CD4-positive, alpha-beta T cell (primary cell): ENCODE results near the gene BUB3. TPM values are rescaled to one million over a fixed set of nuclear protein-coding genes. Genes with fewer than 3 reads are reported as not detected.
A peak's percentile ranks its signal among the peaks of the same experiment; 100 is the strongest.

ENCODE experiments used
- ATAC-seq: fragments of 200-7000 bp; cut with Tn5 transposase; one replicate; pipeline ENCODE4 v1.10.0; 2022; ENCODE audit warnings: mild to moderate bottlenecking; ENCODE audit not compliant: poor library complexity
- CTCF ChIA-PET: fragments of 350-600 bp; sonication (Branson Sonifier 250); formaldehyde crosslinking; loops from one replicate; lab custom pipeline; 2021; ENCODE audit warnings: antibody characterized with exemption, inconsistent platforms; lab: Charles Lee
- POLR2A ChIA-PET: fragments of 350-600 bp; sonication (Branson Sonifier 250); formaldehyde crosslinking; loops from one replicate; lab custom pipeline; 2021; ENCODE audit warnings: antibody characterized with exemption, inconsistent platforms; lab: Charles Lee
- DNase-seq, 14 experiments: peaks; one replicate each; pipeline ENCODE4 v3.0.0-alpha.2; 2013 to 2020; ENCODE audit warnings: mixed read lengths in 2 of 14
- H3K27ac ChIP-seq, 2 donors: one replicate each; pipeline versions ENCODE4 v1.5.1 to v1.7.0; 2013; ENCODE audit warnings: low read length in 2 of 2, low read depth in 1 of 2, mild to moderate bottlenecking in 1 of 2
- H3K27me3 ChIP-seq, 2 experiments: 1 replicate in 1 of 2; 2 replicates in 1 of 2; pipeline versions ENCODE4 v1.6.1 to v1.7.0; 2013; ENCODE audit warnings: low read length in 2 of 2, control low read depth in 1 of 2, mild to moderate bottlenecking in 1 of 2, moderate library complexity in 1 of 2; ENCODE audit not compliant: insufficient read depth in 2 of 2, control insufficient read depth in 1 of 2
- H3K36me3 ChIP-seq: one replicate; pipeline ENCODE4 v1.6.1; 2013; ENCODE audit warnings: low read length, control low read depth; ENCODE audit not compliant: insufficient read depth
- H3K4me1 ChIP-seq: one replicate; pipeline ENCODE4 v1.6.1; 2013; ENCODE audit warnings: low read length, control low read depth; ENCODE audit not compliant: insufficient read depth
- H3K4me3 ChIP-seq: one replicate; pipeline ENCODE4 v1.5.1; 2013; ENCODE audit warnings: mild to moderate bottlenecking, low read length, moderate library complexity
- H3K9me3 ChIP-seq, 2 experiments: 1 replicate in 1 of 2; 2 replicates in 1 of 2; pipeline versions ENCODE4 v1.6.1 to v1.7.0; 2013; ENCODE audit warnings: low read length in 2 of 2, mild to moderate bottlenecking in 2 of 2, control low read depth in 1 of 2, moderate library complexity in 1 of 2; ENCODE audit not compliant: control insufficient read depth in 1 of 2, insufficient read depth in 1 of 2
- H3K27ac Mint-ChIP-seq: one replicate; pipeline ENCODE4 v1.8.0; 2020; ENCODE audit warnings: mixed read lengths
- H3K27me3 Mint-ChIP-seq: one replicate; pipeline ENCODE4 v1.8.0; 2021; ENCODE audit warnings: mixed read lengths
- H3K36me3 Mint-ChIP-seq: one replicate; pipeline ENCODE4 v1.8.0; 2021; ENCODE audit warnings: low read depth, mixed read lengths
- H3K4me1 Mint-ChIP-seq: one replicate; pipeline ENCODE4 v1.8.0; 2021; ENCODE audit warnings: low read depth, mixed read lengths
- H3K4me3 Mint-ChIP-seq: one replicate; pipeline ENCODE4 v1.8.0; 2020; ENCODE audit warnings: mild to moderate bottlenecking, mixed read lengths
- H3K9me3 Mint-ChIP-seq: one replicate; pipeline ENCODE4 v1.8.0; 2020; ENCODE audit warnings: mixed read lengths
- intact Hi-C, 2 experiments: fragments of 100-400 bp; cut with DNase I in 1 of 2; cut with micrococcal nuclease in 1 of 2; formaldehyde crosslinking; loops; one replicate each; pipeline versions ENCODE4 v1.15.1 to v1.9.0; 2023 to 2025; cut with DNase I, micrococcal nuclease
- total RNA-seq, 174 experiments: library from RNA in 2 of 174; stranded (reverse) in 2 of 174; gene quantifications; one replicate each; pipeline ENCODE4 v1.2.3 and lab custom pipeline; 2021 to 2026
- TF ChIP-seq, protein P1 (sequence below): fragments of 200-600 bp; IDR thresholded peaks from one replicate; pipeline ENCODE4 v1.8.0; 2022; ENCODE audit warnings: antibody characterized with exemption, mild to moderate bottlenecking

Gene BUB3
- total RNA-seq, 2 experiments from 2014 or later, result 167 to 178 TPM

DNA sequence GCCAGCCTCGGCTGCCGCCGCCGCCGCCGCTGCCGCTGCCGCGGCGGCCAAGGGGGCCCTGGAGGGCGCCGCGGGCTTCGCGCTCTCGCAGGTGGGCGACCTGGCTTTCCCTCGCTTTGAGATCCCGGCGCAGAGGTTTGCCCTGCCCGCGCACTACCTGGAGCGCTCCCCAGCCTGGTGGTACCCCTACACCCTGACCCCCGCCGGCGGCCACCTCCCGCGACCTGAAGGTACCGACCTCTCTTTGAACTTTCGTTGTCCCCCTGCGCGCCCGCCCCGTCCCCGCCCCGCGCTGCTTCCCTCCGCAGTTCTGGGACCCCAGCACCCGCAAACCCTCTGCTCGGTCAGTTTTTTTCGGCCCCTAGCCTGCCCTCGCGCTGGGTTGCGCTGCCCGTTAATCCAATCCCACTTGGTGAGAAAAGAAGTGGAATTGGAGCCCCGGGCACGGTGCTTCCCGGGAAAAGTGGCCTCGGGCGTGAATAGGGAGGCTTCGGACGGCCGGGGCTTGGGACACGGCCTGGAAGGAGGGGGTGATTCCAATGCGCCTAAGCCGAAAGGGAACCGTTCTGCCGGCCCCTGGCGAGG, 17.9 kb upstream of the BUB3 start:
- ChIA-PET CTCF (no interaction called here), POLR2A (no interaction called here)
- Histone ChIP-seq H3K36me3 (no peaks in the 10 kb centered on the region), H3K9me3 (peaks cover 0 to 41% of the 10 kb centered on the region in 2 experiments), H3K4me1 (peaks cover 64% of the 10 kb centered on the region), H3K27me3 (peaks cover 82 to 92% of the 10 kb centered on the region in 2 experiments), H3K27ac (no peak overlapping the region), H3K4me3 (no peak overlapping the region)
- no peaks in the 10 kb centered on the region for H3K36me3 Mint-ChIP-seq
- no peak for DNase-seq
- ATAC-seq, result no peak
- H3K27me3 Mint-ChIP-seq, result peaks cover 90% of the 10 kb centered on the region
- H3K27ac Mint-ChIP-seq, result no peak overlapping the region
- peak overlapping the region; percentile 89 for H3K4me3 Mint-ChIP-seq
- no peaks in the 10 kb centered on the region for H3K9me3 Mint-ChIP-seq
- TF ChIP-seq, protein P1, sequence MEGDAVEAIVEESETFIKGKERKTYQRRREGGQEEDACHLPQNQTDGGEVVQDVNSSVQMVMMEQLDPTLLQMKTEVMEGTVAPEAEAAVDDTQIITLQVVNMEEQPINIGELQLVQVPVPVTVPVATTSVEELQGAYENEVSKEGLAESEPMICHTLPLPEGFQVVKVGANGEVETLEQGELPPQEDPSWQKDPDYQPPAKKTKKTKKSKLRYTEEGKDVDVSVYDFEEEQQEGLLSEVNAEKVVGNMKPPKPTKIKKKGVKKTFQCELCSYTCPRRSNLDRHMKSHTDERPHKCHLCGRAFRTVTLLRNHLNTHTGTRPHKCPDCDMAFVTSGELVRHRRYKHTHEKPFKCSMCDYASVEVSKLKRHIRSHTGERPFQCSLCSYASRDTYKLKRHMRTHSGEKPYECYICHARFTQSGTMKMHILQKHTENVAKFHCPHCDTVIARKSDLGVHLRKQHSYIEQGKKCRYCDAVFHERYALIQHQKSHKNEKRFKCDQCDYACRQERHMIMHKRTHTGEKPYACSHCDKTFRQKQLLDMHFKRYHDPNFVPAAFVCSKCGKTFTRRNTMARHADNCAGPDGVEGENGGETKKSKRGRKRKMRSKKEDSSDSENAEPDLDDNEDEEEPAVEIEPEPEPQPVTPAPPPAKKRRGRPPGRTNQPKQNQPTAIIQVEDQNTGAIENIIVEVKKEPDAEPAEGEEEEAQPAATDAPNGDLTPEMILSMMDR, result no peak
- intact Hi-C loops, result no loop called here
- peaks cover 56% of the 10 kb centered on the region for H3K4me1 Mint-ChIP-seq

GRCh38 chr10:123136806-123137642, 17.2 kb upstream of the BUB3 start:
- Histone ChIP-seq H3K27me3 (peaks cover 84 to 96% of the 10 kb centered on the region in 2 experiments), H3K4me3 (peak overlapping the region; percentile 7), H3K36me3 (no peaks in the 10 kb centered on the region), H3K27ac (no peak overlapping the region), H3K9me3 (peaks cover 0 to 43% of the 10 kb centered on the region in 2 experiments), H3K4me1 (peaks cover 65% of the 10 kb centered on the region)
- peaks cover 63% of the 10 kb centered on the region for H3K4me1 Mint-ChIP-seq
- peaks cover 91% of the 10 kb centered on the region for H3K27me3 Mint-ChIP-seq
- ATAC-seq (no peak), DNase-seq (peak in 3 of 14 experiments; percentile 21 to 43 (median 40))
- TF ChIP-seq, protein P1, result no peak
- POLR2A ChIA-PET, result no interaction called here
- CTCF ChIA-PET, result no interaction called here
- H3K4me3 Mint-ChIP-seq, result peak overlapping the region; percentile 89
- no peaks in the 10 kb centered on the region for H3K9me3 Mint-ChIP-seq
- intact Hi-C loops, result no loop called here
- H3K36me3 Mint-ChIP-seq, result no peaks in the 10 kb centered on the region
- H3K27ac Mint-ChIP-seq, result peak overlapping the region; percentile 49

GRCh38 chr10:123139165-123139520, 15.1 kb upstream of the BUB3 start:
- Mint-ChIP-seq H3K36me3 (no peaks in the 10 kb centered on the region), H3K9me3 (no peaks in the 10 kb centered on the region), H3K27ac (no peak overlapping the region), H3K4me1 (peaks cover 65% of the 10 kb centered on the region), H3K27me3 (peaks cover 90% of the 10 kb centered on the region), H3K4me3 (peak overlapping the region; percentile 30)
- Histone ChIP-seq H3K27ac (no peak overlapping the region), H3K9me3 (peaks cover 0 to 54% of the 10 kb centered on the region in 2 experiments), H3K27me3 (peaks cover 88 to 97% of the 10 kb centered on the region in 2 experiments), H3K4me3 (no peak overlapping the region), H3K4me1 (peaks cover 70% of the 10 kb centered on the region), H3K36me3 (no peaks in the 10 kb centered on the region)
- CTCF ChIA-PET, result no interaction called here
- TF ChIP-seq, protein P1, result no peak
- ATAC-seq (no peak), DNase-seq (no peak)
- intact Hi-C loops, result no loop called here
- POLR2A ChIA-PET, result interaction anchor here (2.0 to 4.0 kb wide), 2 partner anchors 11 to 15 kb away, joined by 9 to 23 read pairs; partner anchors contain the start of gene BUB3
